NCI-H1105 (cell line): ENCODE data around the gene PFN3.
"Not testable (repeated sequence)": the region's sequence is repeated elsewhere in the genome, so short reads cannot be mapped to it uniquely, and the experiment has no call there.

Source experiments
- DNase-seq: peaks from one replicate; lab custom pipeline; 2025; lab: John Stamatoyannopoulos, UW

The PFN3 gene

GRCh38 chr5:177393206-177393765, 7.2 kb downstream of the PFN3 start:
- DNase-seq: no peak

- DNase-seq: no peak
These were observed 7.7 kb downstream of the PFN3 start for GRCh38 chr5:177392765-177393164.

DNA sequence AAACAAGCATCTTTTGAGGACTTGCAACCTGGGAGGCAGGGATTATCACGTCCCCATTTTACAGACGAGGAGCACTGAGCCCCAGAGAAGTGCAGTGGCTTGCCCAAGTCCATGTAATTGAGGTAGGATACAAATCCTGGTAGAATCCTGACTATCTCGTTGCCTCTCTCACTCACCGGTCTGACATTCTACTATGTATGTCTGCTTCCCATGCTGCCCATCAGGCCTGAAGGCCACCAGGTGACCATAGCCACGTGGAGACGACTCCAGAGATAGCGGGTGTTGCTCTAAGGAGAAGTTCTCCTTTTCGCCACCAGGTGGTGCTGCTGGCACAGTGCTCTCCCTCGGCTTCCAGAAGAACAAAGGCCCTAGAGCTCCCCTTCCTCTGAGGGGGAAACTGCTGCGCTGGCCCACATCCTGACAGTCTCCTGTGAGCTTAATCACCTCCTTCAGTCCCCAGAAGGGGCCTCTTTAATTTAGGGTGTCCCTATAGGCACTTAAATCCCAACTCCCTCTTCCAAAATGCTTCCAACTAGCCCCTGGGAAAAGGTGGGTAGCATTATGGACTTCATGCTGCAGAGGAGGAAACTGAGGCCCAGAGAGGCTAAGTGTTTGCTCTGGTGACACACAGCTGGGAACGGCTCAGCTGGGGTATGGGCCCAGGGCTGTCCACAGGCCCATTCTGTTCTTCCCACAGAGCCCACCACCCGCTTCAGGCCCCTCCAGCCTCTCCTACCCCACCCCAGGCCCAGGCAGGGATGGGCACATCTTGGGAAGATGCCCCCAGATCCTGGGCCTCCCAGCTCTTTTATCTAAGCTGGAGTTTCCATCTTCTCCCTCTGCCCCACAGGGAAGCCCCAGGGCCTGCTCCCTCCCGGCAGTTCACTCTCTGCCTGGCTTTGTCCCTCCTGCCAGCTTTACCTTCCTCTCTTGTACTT, 9.8 kb downstream of the PFN3 start:
- DNase-seq: peak; percentile 57

DNA sequence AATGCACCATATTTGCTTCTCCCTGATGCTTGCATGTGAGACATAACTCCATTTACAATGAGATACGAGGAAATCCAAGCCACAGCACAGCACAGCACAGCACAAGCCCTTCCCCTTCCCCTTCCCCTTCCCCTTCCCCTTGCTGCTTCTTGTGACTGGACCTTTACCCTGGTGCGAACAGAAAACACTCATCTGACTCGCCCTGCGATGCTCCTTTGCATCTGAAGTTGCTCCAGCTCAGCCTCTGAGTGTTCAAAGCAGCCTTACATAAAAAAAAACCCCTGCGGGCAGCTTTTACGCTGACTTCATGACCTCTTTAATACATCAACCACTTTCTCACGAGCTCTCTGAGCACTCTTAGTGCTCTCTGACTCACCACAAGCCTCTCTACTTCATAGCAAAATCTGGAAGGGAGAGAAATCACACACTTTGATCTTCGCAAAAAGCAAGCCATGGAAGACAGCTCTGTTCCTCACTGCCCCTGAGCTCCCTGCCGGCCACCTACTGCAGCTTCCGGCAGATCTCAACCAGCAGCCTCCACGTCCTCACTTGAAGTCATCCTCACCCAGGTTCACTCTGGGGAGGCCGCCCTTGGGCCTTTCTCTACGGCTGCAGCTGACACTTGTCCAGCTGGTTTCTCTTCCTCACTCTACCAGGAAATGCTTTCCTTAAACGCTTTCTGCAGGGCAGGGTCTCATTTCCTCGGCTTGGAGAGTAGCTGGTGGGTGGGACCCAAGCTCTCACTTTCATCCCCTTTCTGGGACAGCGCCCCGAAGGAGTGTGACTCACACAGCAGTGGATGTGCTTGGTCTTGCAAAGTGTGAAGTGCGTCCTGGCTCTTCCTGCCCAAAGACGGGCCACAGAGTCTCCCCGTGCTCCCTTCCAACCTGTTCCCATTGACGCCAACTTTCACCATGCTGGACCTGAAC, 11.0 kb downstream of the PFN3 start:
- no peak for DNase-seq

GRCh38 chr5:177388521-177389052, 11.9 kb downstream of the PFN3 start:
- no peak for DNase-seq

DNA sequence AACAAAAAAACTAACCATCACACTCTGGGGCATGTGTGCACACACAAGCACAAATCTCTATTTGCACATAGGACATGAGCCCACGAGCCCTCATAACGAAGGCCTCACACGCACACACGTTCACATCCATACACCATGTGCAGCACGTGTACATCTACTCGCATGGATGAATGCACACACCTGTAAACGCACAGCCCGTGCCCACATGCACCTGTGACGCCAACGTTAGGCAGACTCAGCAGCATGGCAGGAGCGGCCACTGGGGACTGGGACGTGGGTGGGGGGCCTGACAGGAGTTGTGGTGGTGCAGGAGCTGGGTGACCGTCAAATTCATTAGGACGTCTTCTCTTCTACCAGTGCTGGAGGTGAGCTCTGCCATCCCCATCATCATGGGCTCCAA, 13.1 kb downstream of the PFN3 start:
- DNase-seq: no peak

DNA sequence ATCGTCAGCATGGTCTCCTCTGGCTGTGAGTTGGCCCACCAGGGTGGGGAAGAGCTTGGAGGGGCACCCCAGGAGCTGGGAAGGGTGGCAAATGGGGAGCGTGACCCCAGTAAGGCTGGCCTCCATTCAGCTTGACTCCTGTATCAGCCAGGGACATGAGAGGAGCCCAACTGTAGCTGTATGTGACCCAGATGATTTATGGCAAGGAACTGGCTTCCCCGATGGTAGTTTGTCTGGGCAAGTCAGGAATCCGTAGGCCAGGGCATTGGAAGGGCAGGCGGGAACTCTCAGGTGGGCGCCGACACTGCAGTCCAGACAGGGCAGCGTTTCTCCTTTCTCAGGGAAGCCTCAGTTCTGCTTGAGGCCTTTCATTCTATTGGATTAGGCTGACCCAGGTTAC, 13.9 kb downstream of the PFN3 start:
- no peak for DNase-seq

GRCh38 chr5:177385720-177386119, 14.7 kb downstream of the PFN3 start:
- DNase-seq: no peak

DNA sequence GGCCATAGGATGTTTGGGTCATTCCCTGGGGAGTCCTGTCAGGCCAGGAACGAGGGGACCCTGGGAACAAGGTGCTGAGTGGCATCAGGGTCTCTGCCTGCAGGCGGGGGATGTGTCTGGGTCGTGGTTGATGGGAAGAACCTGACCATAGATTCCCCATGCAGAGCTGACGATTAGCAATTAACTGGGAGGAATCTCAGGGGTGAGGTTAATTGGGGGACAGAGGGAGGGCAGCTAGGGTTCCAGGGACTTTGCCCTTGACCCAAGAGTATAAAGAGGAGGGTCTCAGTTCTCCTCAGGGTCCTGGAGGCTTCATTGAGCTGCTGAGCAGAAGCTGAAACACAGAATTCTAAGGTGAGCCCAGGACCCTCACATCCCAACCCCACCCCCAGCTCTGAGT, 16.3 kb downstream of the PFN3 start, which contains the start of gene SLC34A1:
SLC34A1 (plus strand) TSS at position 301 of the 400 bp plus-strand sequence. CDS start 1,308 bp downstream, outside the sequence.
- no peak for DNase-seq

DNA sequence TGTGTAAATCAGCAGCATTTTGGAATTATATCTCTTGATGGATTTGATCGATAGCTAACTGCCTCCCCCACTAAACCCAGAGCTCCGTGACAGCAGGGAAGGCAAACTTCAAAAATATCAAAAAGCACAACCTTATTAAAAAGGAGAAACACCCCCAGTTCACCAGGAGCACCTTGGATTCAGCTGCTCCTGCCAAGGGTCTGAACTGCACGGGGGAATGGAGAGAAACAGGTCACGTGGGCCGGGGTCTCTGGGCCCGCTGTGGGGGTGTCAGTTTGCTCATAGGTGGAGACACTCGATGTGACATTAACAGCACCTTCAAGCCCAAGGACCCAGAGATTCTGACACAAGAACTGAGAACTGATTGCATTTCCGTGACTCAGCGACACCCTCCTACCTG, 17.3 kb downstream of the PFN3 start:
- DNase-seq: no peak

GRCh38 chr5:177382423-177383029, 17.9 kb downstream of the PFN3 start:
- DNase-seq: no peak

DNA sequence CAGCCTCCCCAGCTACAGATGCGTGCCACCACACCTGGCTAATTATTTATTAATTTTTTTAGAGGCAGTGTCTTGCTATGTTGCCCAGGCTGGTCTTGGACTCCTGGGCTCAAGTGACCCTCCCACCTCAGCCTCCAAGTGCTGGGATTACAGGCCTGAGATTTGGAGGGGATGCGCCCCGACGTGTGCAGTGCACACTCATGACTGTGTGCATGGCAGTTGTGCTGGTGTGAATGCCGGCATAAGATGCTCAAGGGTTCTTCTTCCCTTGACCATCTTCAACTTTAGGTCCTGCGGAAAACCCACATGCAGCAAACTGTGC, 19.7 kb downstream of the PFN3 start:
- DNase-seq: no peak

GRCh38 chr5:177378884-177379883, 21.3 kb downstream of the PFN3 start:
- no peak for DNase-seq

- no peak for DNase-seq
These were observed 22.3 kb downstream of the PFN3 start for GRCh38 chr5:177377851-177378776.

GRCh38 chr5:177376107-177376506, 24.4 kb downstream of the PFN3 start:
- DNase-seq: no peak

GRCh38 chr5:177375516-177375915, 24.9 kb downstream of the PFN3 start:
- not testable (repeated sequence) for DNase-seq

DNA sequence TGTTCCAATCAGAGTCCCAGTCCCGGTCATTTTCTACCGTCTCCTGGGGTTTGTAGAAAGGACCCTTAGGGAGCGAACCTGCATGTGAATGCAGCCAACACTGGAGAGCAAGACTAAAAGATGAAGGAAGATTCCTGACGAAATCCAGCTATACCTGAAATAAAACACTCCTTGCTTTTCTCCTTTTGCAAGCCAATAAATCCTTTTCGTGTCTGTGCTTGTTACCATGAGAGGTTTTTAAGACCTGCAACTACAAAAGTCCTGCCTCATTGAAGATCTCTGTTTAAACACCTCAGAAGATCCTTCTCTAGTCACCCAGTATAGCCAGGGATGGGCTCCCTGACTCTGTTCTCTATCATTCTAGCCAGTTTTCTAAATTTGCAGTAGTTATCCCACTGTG, 26.2 kb downstream of the PFN3 start:
- DNase-seq: no peak

DNA sequence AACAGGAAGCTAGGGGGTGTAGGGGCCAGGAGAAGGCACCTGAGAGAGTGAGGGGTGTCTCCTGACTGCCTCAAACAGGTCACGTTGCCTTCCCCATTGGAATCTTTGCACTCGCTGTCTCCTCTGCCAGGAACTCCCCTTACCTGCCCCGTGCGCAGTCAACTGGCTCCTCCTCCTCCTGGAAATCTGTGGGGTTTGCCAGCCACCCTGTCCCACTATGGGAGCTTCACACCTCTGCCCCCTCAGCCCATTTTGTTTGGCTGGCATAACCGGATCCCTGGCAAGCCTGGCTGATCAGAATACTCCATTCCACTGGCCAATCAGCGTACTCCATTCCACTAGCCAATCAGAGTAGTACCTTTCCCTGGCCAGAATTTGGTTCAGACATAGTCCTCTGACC, 26.7 kb downstream of the PFN3 start:
- no peak for DNase-seq

- no peak for DNase-seq
These were observed 27.6 kb downstream of the PFN3 start for GRCh38 chr5:177372910-177373309.
